CD4-positive, alpha-beta T cell (primary cell): ENCODE results near the gene GALNT14. TPM values are rescaled to one million over a fixed set of nuclear protein-coding genes. Genes with fewer than 3 reads are reported as not detected.

Experiments
- ATAC-seq: fragments of 200-7000 bp; cut with Tn5 transposase; one replicate; pipeline ENCODE4 v1.10.0; 2022; ENCODE audit warnings: mild to moderate bottlenecking; ENCODE audit not compliant: poor library complexity
- CTCF ChIA-PET: fragments of 350-600 bp; sonication (Branson Sonifier 250); formaldehyde crosslinking; loops from one replicate; lab custom pipeline; 2021; ENCODE audit warnings: antibody characterized with exemption, inconsistent platforms; lab: Charles Lee
- POLR2A ChIA-PET: fragments of 350-600 bp; sonication (Branson Sonifier 250); formaldehyde crosslinking; loops from one replicate; lab custom pipeline; 2021; ENCODE audit warnings: antibody characterized with exemption, inconsistent platforms; lab: Charles Lee
- DNase-seq, 14 experiments: peaks; one replicate each; pipeline ENCODE4 v3.0.0-alpha.2; 2013 to 2020; ENCODE audit warnings: mixed read lengths in 2 of 14
- H3K27ac ChIP-seq, 2 donors: one replicate each; pipeline versions ENCODE4 v1.5.1 to v1.7.0; 2013; ENCODE audit warnings: low read length in 2 of 2, low read depth in 1 of 2, mild to moderate bottlenecking in 1 of 2
- H3K27me3 ChIP-seq, 2 experiments: 1 replicate in 1 of 2; 2 replicates in 1 of 2; pipeline versions ENCODE4 v1.6.1 to v1.7.0; 2013; ENCODE audit warnings: low read length in 2 of 2, control low read depth in 1 of 2, mild to moderate bottlenecking in 1 of 2, moderate library complexity in 1 of 2; ENCODE audit not compliant: insufficient read depth in 2 of 2, control insufficient read depth in 1 of 2
- H3K36me3 ChIP-seq: one replicate; pipeline ENCODE4 v1.6.1; 2013; ENCODE audit warnings: low read length, control low read depth; ENCODE audit not compliant: insufficient read depth
- H3K4me1 ChIP-seq: one replicate; pipeline ENCODE4 v1.6.1; 2013; ENCODE audit warnings: low read length, control low read depth; ENCODE audit not compliant: insufficient read depth
- H3K4me3 ChIP-seq: one replicate; pipeline ENCODE4 v1.5.1; 2013; ENCODE audit warnings: mild to moderate bottlenecking, low read length, moderate library complexity
- H3K9me3 ChIP-seq, 2 experiments: 1 replicate in 1 of 2; 2 replicates in 1 of 2; pipeline versions ENCODE4 v1.6.1 to v1.7.0; 2013; ENCODE audit warnings: low read length in 2 of 2, mild to moderate bottlenecking in 2 of 2, control low read depth in 1 of 2, moderate library complexity in 1 of 2; ENCODE audit not compliant: control insufficient read depth in 1 of 2, insufficient read depth in 1 of 2
- H3K27ac Mint-ChIP-seq: one replicate; pipeline ENCODE4 v1.8.0; 2020; ENCODE audit warnings: mixed read lengths
- H3K27me3 Mint-ChIP-seq: one replicate; pipeline ENCODE4 v1.8.0; 2021; ENCODE audit warnings: mixed read lengths
- H3K36me3 Mint-ChIP-seq: one replicate; pipeline ENCODE4 v1.8.0; 2021; ENCODE audit warnings: low read depth, mixed read lengths
- H3K4me1 Mint-ChIP-seq: one replicate; pipeline ENCODE4 v1.8.0; 2021; ENCODE audit warnings: low read depth, mixed read lengths
- H3K4me3 Mint-ChIP-seq: one replicate; pipeline ENCODE4 v1.8.0; 2020; ENCODE audit warnings: mild to moderate bottlenecking, mixed read lengths
- H3K9me3 Mint-ChIP-seq: one replicate; pipeline ENCODE4 v1.8.0; 2020; ENCODE audit warnings: mixed read lengths
- intact Hi-C, 2 experiments: fragments of 100-400 bp; cut with DNase I in 1 of 2; cut with micrococcal nuclease in 1 of 2; formaldehyde crosslinking; loops; one replicate each; pipeline versions ENCODE4 v1.15.1 to v1.9.0; 2023 to 2025; cut with DNase I, micrococcal nuclease
- total RNA-seq, 174 experiments: library from RNA in 2 of 174; stranded (reverse) in 2 of 174; gene quantifications; one replicate each; pipeline ENCODE4 v1.2.3 and lab custom pipeline; 2021 to 2026
- TF ChIP-seq, protein P1 (sequence below): fragments of 200-600 bp; IDR thresholded peaks from one replicate; pipeline ENCODE4 v1.8.0; 2022; ENCODE audit warnings: antibody characterized with exemption, mild to moderate bottlenecking

Gene GALNT14
- total RNA-seq, 2 experiments from 2014 or later, result not detected

DNA sequence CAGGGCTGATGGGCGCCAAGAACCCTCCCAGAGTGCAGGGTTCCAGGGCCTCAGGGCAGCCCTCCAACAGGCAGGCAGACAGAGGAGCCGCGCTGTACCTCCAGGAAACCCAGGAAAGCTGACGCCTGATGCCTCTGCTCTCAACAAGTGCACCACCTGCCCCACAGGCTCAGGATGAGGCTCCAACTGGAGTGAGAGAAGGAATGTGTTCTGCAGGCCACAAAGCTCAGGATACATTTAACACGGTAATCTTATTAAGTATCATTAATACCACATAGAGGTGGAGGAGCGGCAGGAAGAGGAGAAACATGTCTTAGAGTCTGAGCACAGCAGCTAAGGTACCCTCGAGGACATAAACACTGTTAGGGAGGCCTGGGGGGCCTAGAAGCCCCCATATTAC lies 175.1 kb downstream of the GALNT14 start:
- DNase-seq, result no peak
- no peaks in the 10 kb centered on the region for H3K36me3 ChIP-seq
- Mint-ChIP-seq H3K36me3 (no peaks in the 10 kb centered on the region), H3K4me1 (no peaks in the 10 kb centered on the region), H3K9me3 (no peaks in the 10 kb centered on the region), H3K4me3 (no peak overlapping the region), H3K27ac (no peak overlapping the region), H3K27me3 (peaks cover 4% of the 10 kb centered on the region)
- ChIA-PET POLR2A (no interaction called here), CTCF (no interaction called here)
- H3K4me1 ChIP-seq, result no peaks in the 10 kb centered on the region
- intact Hi-C loops, result no loop called here
- no peak overlapping the region for H3K4me3 ChIP-seq
- H3K27ac ChIP-seq, result no peak overlapping the region
- ATAC-seq, result no peak
- peaks cover 0 to 5% of the 10 kb centered on the region in 2 experiments for H3K9me3 ChIP-seq
- TF ChIP-seq, protein P1, sequence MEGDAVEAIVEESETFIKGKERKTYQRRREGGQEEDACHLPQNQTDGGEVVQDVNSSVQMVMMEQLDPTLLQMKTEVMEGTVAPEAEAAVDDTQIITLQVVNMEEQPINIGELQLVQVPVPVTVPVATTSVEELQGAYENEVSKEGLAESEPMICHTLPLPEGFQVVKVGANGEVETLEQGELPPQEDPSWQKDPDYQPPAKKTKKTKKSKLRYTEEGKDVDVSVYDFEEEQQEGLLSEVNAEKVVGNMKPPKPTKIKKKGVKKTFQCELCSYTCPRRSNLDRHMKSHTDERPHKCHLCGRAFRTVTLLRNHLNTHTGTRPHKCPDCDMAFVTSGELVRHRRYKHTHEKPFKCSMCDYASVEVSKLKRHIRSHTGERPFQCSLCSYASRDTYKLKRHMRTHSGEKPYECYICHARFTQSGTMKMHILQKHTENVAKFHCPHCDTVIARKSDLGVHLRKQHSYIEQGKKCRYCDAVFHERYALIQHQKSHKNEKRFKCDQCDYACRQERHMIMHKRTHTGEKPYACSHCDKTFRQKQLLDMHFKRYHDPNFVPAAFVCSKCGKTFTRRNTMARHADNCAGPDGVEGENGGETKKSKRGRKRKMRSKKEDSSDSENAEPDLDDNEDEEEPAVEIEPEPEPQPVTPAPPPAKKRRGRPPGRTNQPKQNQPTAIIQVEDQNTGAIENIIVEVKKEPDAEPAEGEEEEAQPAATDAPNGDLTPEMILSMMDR, result no peak
- no peaks in the 10 kb centered on the region for H3K27me3 ChIP-seq

DNA sequence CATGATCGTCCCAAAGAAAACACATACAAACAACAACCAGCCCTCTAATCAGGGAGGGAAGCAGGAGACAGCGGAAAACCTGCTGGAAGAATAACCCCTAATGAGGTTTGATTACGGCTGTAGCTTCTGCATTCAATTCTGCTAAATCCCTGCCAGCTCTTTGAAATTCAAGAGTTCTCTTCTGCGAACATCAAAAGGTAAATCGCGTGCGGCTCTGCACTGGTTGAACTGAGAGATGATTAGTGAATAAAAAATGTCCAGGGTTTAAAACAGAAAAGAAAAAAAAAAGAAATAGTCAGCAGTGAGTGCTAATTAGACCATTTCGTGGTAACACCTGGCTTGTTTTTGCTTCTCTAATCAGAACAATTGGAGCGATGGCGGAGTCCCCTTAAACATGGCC lies 178.0 kb downstream of the GALNT14 start:
- Histone ChIP-seq H3K9me3 (peaks cover 0 to 5% of the 10 kb centered on the region in 2 experiments), H3K4me3 (no peak overlapping the region), H3K36me3 (no peaks in the 10 kb centered on the region), H3K27ac (no peak overlapping the region), H3K4me1 (no peaks in the 10 kb centered on the region), H3K27me3 (no peaks in the 10 kb centered on the region)
- ATAC-seq (no peak), DNase-seq (no peak)
- POLR2A ChIA-PET, result no interaction called here
- Mint-ChIP-seq H3K9me3 (no peaks in the 10 kb centered on the region), H3K27me3 (no peaks in the 10 kb centered on the region), H3K27ac (no peak overlapping the region), H3K36me3 (no peaks in the 10 kb centered on the region), H3K4me1 (no peaks in the 10 kb centered on the region), H3K4me3 (no peak overlapping the region)
- CTCF ChIA-PET, result no interaction called here
- TF ChIP-seq, protein P1, result no peak
- intact Hi-C loops, result no loop called here

DNA sequence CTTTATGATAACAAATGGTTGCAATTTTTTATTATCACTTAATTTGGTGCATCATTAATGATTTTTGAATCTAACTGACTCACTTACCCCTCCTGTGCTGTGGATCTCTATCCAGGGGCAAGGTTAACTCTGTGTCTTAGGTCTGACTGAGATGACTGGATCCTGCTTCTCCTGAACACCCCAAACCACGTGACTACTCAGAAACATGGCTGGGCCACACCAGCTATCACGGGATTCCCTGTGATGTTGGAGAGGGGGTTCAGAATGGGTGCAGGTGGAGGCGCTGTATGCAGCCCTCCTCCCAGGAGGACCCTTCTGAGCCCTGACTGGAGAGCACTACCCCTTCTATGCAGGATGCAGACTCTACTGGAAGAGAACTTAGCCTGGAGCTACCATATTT lies 178.6 kb downstream of the GALNT14 start:
- intact Hi-C loops, result no loop called here
- H3K36me3 Mint-ChIP-seq, result no peaks in the 10 kb centered on the region

More for the DNA sequence above, 178.6 kb downstream of the GALNT14 start:
- ChIA-PET POLR2A (no interaction called here), CTCF (interaction anchor here (0.5 kb wide), 1 partner anchor 481 kb away, joined by 4 read pairs; no protein-coding TSS in a partner anchor)
- H3K36me3 ChIP-seq, result no peaks in the 10 kb centered on the region
- no peak overlapping the region for H3K4me3 Mint-ChIP-seq
- H3K4me3 ChIP-seq, result no peak overlapping the region
- H3K27ac ChIP-seq, result no peak overlapping the region
- H3K4me1 Mint-ChIP-seq, result no peaks in the 10 kb centered on the region
- ATAC-seq (no peak), DNase-seq (no peak)
- no peaks in the 10 kb centered on the region for H3K27me3 Mint-ChIP-seq
- H3K9me3 Mint-ChIP-seq, result no peaks in the 10 kb centered on the region
- H3K4me1 ChIP-seq, result no peaks in the 10 kb centered on the region
- H3K27me3 ChIP-seq, result no peaks in the 10 kb centered on the region
- H3K9me3 ChIP-seq, result no peaks in the 10 kb centered on the region
- no peak overlapping the region for H3K27ac Mint-ChIP-seq
- TF ChIP-seq, protein P1, result no peak
